Thyroid gland (tissue), 4 donors: ENCODE data around the gene SNRPD2. TPM values are rescaled to one million over a fixed set of nuclear protein-coding genes. Genes with fewer than 3 reads are reported as not detected.
A peak's percentile ranks its signal among the peaks of the same experiment; 100 is the strongest.

Source experiments
- DNase-seq, 2 donors: peaks; one replicate each; pipeline ENCODE4 v3.0.0-alpha.2; 2019
- H3K27ac ChIP-seq, 3 donors: fragments of 200-600 bp; sonication (generic); 1 replicate in 2 of 3; 2 replicates in 1 of 3; pipeline ENCODE4 v1.5.1; 2016 to 2019; ENCODE audit warnings: mild to moderate bottlenecking in 1 of 3, moderate library complexity in 1 of 3
- H3K27me3 ChIP-seq: fragments of 200-600 bp; sonication (generic); one replicate; pipeline ENCODE4 v1.5.1; 2019
- H3K36me3 ChIP-seq, 2 donors: fragments of 200-600 bp; sonication (generic); one replicate each; pipeline ENCODE4 v1.5.1; 2016 to 2019
- H3K4me1 ChIP-seq, 2 donors: fragments of 200-600 bp; sonication (generic); one replicate each; pipeline ENCODE4 v1.5.1; 2017 to 2019
- H3K4me3 ChIP-seq, 3 donors: fragments of 200-600 bp; sonication (generic); replicated peaks in 1 of 3; 1 replicate in 2 of 3; 2 replicates in 1 of 3; pipeline ENCODE4 v1.5.1; 2016; ENCODE audit warnings: mild to moderate bottlenecking in 1 of 3
- H3K9me3 ChIP-seq: fragments of 200-600 bp; sonication (generic); one replicate; pipeline ENCODE4 v1.5.1; 2017
- POLR2A ChIP-seq, 2 donors: fragments of 450-650 bp; IDR thresholded peaks; one replicate each; pipeline ENCODE4 v1.6.1; 2017; ENCODE audit warnings: antibody characterized with exemption in 2 of 2, mild to moderate bottlenecking in 2 of 2, moderate library complexity in 1 of 2
- WGBS, 2 donors: methylation state at CpG; one replicate each; pipeline ENCODE4 v1.1.5; 2017; 5-methylcytosine and 5-hydroxymethylcytosine counted together
- intact Hi-C: fragments of 100-400 bp; cut with DNase I; formaldehyde crosslinking; loops from one replicate; pipeline ENCODE4 v1.15.1; 2023
- total RNA-seq, 4 donors: library from RNA; depleted of rRNA; stranded (reverse); fragments of >200 nt; gene quantifications; one replicate each; pipeline ENCODE4 v1.2.3, GENCODE V29; 2016
- TF ChIP-seq, protein P1 (sequence below), 6 experiments: fragments of 200-600 bp in 3 of 6; fragments of 450-650 bp in 3 of 6; sonication (generic) in 3 of 6; IDR thresholded peaks; one replicate each; pipeline ENCODE4 v1.5.1; 2016 to 2019; ENCODE audit warnings: antibody characterized with exemption in 6 of 6, mild to moderate bottlenecking in 2 of 6, inconsistent platforms in 1 of 6, moderate library complexity in 1 of 6

SNRPD2 gene
- total RNA-seq, 4 donors from 2014 or later, result 133 to 279 (median 192) TPM

DNA sequence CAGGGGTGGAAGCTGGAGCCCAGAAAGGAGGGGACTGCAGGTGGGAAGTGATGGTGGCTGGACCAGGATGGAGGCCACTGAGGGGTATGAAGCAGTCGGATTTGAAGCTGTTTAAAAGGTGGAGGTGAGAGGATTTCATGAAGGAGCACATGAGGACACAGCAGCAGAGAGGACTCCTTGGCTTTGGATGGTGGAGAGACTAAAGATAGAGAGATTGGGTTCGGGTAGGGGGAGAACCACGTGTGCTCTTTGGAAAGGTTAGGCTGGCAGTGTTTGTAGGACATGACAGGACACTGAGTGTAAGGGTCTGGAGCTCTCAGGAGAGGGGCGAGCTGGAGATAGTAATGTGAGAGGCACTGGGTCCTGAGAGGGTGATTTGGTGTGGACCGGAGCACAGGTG lies 8.8 kb downstream of the SNRPD2 start:
- intact Hi-C loops, result loop anchor here (10.0 kb wide), 1 partner anchor 158 kb away; no protein-coding TSS in a partner anchor
- 74 to 77% methylated on average over 5 of the region's 5 CpGs for WGBS, 2 donors
- Histone ChIP-seq H3K9me3 (no peaks in the 10 kb centered on the region), H3K4me1 (peaks cover 0 to 11% of the 10 kb centered on the region in 2 donors), H3K27me3 (no peaks in the 10 kb centered on the region), H3K36me3 (peaks cover 10 to 24% of the 10 kb centered on the region in 2 donors), H3K4me3 (no peak overlapping the region), H3K27ac (no peak overlapping the region)
- no peak for DNase-seq
- TF ChIP-seq POLR2A (IDR thresholded peaks at IDR 0.05), result no peak
- TF ChIP-seq, protein P1, sequence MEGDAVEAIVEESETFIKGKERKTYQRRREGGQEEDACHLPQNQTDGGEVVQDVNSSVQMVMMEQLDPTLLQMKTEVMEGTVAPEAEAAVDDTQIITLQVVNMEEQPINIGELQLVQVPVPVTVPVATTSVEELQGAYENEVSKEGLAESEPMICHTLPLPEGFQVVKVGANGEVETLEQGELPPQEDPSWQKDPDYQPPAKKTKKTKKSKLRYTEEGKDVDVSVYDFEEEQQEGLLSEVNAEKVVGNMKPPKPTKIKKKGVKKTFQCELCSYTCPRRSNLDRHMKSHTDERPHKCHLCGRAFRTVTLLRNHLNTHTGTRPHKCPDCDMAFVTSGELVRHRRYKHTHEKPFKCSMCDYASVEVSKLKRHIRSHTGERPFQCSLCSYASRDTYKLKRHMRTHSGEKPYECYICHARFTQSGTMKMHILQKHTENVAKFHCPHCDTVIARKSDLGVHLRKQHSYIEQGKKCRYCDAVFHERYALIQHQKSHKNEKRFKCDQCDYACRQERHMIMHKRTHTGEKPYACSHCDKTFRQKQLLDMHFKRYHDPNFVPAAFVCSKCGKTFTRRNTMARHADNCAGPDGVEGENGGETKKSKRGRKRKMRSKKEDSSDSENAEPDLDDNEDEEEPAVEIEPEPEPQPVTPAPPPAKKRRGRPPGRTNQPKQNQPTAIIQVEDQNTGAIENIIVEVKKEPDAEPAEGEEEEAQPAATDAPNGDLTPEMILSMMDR (IDR thresholded peaks at IDR 0.05), result no peak

DNA sequence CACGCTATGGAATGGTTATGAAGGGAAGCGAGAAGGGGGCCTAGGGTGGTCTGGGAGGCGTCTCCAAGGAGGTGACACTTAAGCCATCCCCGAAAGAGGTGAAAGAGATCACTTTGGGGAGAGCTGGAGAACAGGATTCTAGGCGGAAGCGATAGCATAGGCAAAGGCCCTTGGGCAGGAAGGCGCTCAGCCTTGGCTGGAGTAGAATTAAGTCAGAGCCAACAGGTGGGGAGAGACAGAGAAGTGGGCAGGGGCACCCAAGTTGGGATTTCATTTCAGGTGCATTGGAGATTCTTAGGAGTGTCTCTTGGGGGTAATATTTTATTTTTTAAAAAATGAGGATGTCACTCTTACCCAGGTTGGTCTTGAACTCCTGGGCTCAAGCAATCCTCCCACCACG lies 9.6 kb downstream of the SNRPD2 start:
- Histone ChIP-seq H3K4me3 (no peak overlapping the region), H3K36me3 (peaks cover 2 to 16% of the 10 kb centered on the region in 2 donors), H3K27ac (peak overlapping the region in 2 of 3 donors; percentile 64 to 84), H3K27me3 (no peaks in the 10 kb centered on the region), H3K9me3 (no peaks in the 10 kb centered on the region), H3K4me1 (peaks cover 2 to 19% of the 10 kb centered on the region in 2 donors)
- TF ChIP-seq POLR2A (IDR thresholded peaks at IDR 0.05), result no peak
- TF ChIP-seq, protein P1 (IDR thresholded peaks at IDR 0.05), result no peak
- intact Hi-C loops, result loop anchor here (10.0 kb wide), 1 partner anchor 157 kb away; no protein-coding TSS in a partner anchor
- WGBS, 2 donors, result 77 to 78% methylated on average over 8 of the region's 8 CpGs
- no peak for DNase-seq

DNA sequence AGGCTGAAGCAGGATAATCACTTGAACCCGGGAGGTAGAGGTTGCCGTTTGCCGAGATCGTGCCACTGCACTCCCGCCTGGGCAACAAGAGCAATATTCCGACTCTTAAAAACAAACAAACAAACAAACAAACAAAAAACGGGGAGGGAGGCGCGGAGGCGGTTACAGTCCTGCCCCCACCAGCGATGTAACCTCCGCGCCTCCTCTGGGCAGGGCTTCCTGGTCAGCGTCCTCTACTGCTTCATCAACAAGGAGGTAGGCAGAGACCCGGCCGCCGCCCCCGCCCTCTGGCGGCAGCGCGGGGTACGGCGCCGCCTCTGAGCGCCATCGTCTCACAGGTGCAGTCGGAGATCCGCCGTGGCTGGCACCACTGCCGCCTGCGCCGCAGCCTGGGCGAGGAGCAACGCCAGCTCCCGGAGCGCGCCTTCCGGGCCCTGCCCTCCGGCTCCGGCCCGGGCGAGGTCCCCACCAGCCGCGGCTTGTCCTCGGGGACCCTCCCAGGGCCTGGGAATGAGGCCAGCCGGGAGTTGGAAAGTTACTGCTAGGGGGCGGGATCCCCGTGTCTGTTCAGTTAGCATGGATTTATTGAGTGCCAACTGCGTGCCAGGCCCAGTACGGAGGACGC lies 10.2 kb downstream of the SNRPD2 start:
- peak overlapping the region; percentile 64 to 84 (median 67) for H3K27ac ChIP-seq
- 5 to 9% methylated on average over 19 to 25 of the region's 51 CpGs for whole genome bisulfite sequencing, 2 donors
- H3K4me3 ChIP-seq, result peak overlapping the region in 1 of 3 donors; percentile 28
- intact Hi-C loops, result loop anchor here (10.0 kb wide), 1 partner anchor 157 kb away; no protein-coding TSS in a partner anchor
- peak in 1 of 2 donors; percentile 54 for TF ChIP-seq POLR2A (IDR thresholded peaks at IDR 0.05)
- TF ChIP-seq, protein P1 (IDR thresholded peaks at IDR 0.05), result peak; percentile 76 to 97 (median 94)
- no peaks in the 10 kb centered on the region for H3K27me3 ChIP-seq
- peaks cover 7 to 25% of the 10 kb centered on the region in 2 donors for H3K4me1 ChIP-seq
- DNase-seq, result peak; percentile 86 to 88
- H3K36me3 ChIP-seq, result peaks cover 0 to 12% of the 10 kb centered on the region in 2 donors
- no peaks in the 10 kb centered on the region for H3K9me3 ChIP-seq

DNA sequence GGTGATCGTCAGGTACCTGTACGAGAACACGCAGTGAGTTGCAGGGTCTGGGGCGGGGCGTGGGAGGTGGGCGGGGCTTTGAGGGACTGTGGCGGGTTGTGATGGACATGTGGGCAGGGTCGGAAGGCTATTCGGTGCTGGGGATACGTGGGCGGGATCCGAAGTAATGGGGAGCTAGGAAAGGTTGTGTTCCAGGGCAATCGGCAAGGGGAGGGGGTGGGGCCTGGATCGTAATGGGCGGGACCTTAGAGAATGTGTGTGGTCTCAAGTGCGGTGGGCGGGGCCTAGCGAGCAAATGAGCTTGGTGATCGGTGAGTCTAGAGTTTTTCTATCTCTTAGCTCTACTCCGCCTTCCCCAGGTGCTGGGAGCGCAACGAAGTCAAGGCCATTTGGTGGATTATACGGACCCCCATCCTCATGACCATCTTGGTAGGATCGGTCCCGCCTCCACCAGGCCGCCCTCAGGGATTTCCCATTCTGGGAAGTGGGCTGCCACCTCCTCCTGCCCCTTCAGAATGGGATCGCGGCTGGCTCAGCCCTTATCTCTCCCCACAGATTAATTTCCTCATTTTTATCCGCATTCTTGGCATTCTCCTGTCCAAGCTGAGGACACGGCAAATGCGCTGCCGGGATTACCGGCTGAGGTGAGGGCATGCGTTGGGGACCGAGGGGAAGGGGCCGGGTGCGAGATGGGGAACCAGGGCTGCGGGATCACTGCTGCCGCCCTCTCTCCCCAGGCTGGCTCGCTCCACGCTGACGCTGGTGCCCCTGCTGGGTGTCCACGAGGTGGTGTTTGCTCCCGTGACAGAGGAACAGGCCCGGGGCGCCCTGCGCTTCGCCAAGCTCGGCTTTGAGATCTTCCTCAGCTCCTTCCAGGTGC lies 14.2 kb downstream of the SNRPD2 start:
- Histone ChIP-seq H3K36me3 (no peaks in the 10 kb centered on the region), H3K9me3 (no peaks in the 10 kb centered on the region), H3K27ac (no peak overlapping the region), H3K27me3 (no peaks in the 10 kb centered on the region), H3K4me1 (peaks cover 7 to 25% of the 10 kb centered on the region in 2 donors), H3K4me3 (peak overlapping the region in 1 of 3 donors; percentile 25)
- 5 to 7% methylated on average over 36 to 44 of the region's 49 CpGs for WGBS, 2 donors
- intact Hi-C loops, result no loop called here
- DNase-seq, result peak; percentile 64 to 84
- TF ChIP-seq POLR2A (IDR thresholded peaks at IDR 0.05), result no peak

DNA sequence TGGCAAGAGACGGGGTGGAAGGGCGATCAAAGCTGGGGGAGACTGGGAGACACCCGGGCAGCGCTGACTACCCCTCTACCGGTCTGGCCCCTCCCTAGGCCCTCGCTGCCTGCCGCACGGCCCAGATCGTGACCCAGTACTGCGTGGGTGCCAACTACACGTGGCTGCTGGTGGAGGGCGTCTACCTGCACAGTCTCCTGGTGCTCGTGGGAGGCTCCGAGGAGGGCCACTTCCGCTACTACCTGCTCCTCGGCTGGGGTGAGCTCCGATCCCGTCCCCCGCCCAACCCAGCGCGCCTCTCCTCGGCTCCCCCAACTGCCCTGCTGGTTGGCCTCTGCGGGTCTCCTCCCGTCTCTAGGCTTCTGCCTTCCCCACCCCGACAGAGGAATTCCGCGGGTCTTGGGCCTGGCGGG lies 14.9 kb downstream of the SNRPD2 start:
- H3K27ac ChIP-seq, result no peak overlapping the region
- TF ChIP-seq, protein P1 (IDR thresholded peaks at IDR 0.05), result no peak
- TF ChIP-seq POLR2A (IDR thresholded peaks at IDR 0.05), result no peak
- H3K9me3 ChIP-seq, result no peaks in the 10 kb centered on the region
- H3K36me3 ChIP-seq, result no peaks in the 10 kb centered on the region
- 11 to 13% methylated on average over 8 to 22 of the region's 28 CpGs for WGBS, 2 donors
- no peaks in the 10 kb centered on the region for H3K27me3 ChIP-seq
- H3K4me1 ChIP-seq, result peaks cover 7 to 23% of the 10 kb centered on the region in 2 donors
- intact Hi-C loops, result no loop called here
- DNase-seq, result peak; percentile 16 to 23
- peak overlapping the region in 1 of 3 donors; percentile 25 for H3K4me3 ChIP-seq
